Left ventricle myocardium inferior (tissue), 1 donor: ENCODE measurements around the gene DIAPH1. TPM values are rescaled to one million over a fixed set of nuclear protein-coding genes. Genes with fewer than 3 reads are reported as not detected.

Experiments
- DNase-seq: peaks from one replicate; pipeline ENCODE4 v3.0.0-alpha.2; 2020
- H3K27ac ChIP-seq: fragments of 200-600 bp; replicated peaks from 2 replicates; pipeline ENCODE4 v1.8.0; 2021
- H3K27me3 ChIP-seq: fragments of 200-600 bp; 2 replicates; pipeline ENCODE4 v1.8.0; 2021; ENCODE audit warnings: low read depth
- H3K36me3 ChIP-seq: fragments of 200-600 bp; 2 replicates; pipeline ENCODE4 v1.8.0; 2021
- H3K4me1 ChIP-seq: fragments of 200-600 bp; 2 replicates; pipeline ENCODE4 v1.8.0; 2021
- H3K4me3 ChIP-seq: fragments of 200-600 bp; 2 replicates; pipeline ENCODE4 v1.8.0; 2021; ENCODE audit warnings: mild to moderate bottlenecking, moderate library complexity
- H3K9me3 ChIP-seq: fragments of 200-600 bp; replicated peaks from 2 replicates; pipeline ENCODE4 v1.8.0; 2021
- CTCF ChIP-seq: fragments of 200-600 bp; IDR thresholded peaks from 2 replicates; pipeline ENCODE4 v1.8.0; 2021; ENCODE audit warnings: antibody characterized with exemption, mild to moderate bottlenecking, borderline replicate concordance
- intact Hi-C: fragments of 100-400 bp; cut with micrococcal nuclease; formaldehyde crosslinking; loops from one replicate; pipeline ENCODE4 v1.11.0; 2022
- total RNA-seq: library from RNA; stranded (reverse); fragmentation: NEBNext Ultra II Directional; extraction: Animal tissue kit (Norgen Biotek cat#: 25700); gene quantifications from one replicate; pipeline ENCODE4 v1.2.1, GENCODE V29; 2021
- donor health status: DM: no; HTN: yes; CAD: no; lungs with severe emphysema.

Gene DIAPH1
- total RNA-seq, 1 donor from 2014 or later = 53.1 TPM

- no peak overlapping the region for H3K4me3 ChIP-seq
- H3K4me1 ChIP-seq = peaks cover 30% of the 10 kb centered on the region
- no peak for TF ChIP-seq CTCF
- H3K9me3 ChIP-seq = no peaks in the 10 kb centered on the region
- peaks cover 49% of the 10 kb centered on the region for H3K36me3 ChIP-seq
- no peak overlapping the region for H3K27ac ChIP-seq
- no peak for DNase-seq
- intact Hi-C loops = no loop called here
- H3K27me3 ChIP-seq = no peaks in the 10 kb centered on the region
Observed at GRCh38 chr5:141630570-141631140, 11.9 kb upstream of the DIAPH1 start.

- Histone ChIP-seq H3K4me3 (no peak overlapping the region), H3K4me1 (peaks cover 15% of the 10 kb centered on the region), H3K27ac (no peak overlapping the region), H3K27me3 (no peaks in the 10 kb centered on the region), H3K36me3 (peaks cover 72% of the 10 kb centered on the region), H3K9me3 (no peaks in the 10 kb centered on the region)
- intact Hi-C loops = no loop called here
- no peak for TF ChIP-seq CTCF
- no peak for DNase-seq
Observed at GRCh38 chr5:141628175-141628788, 9.5 kb upstream of the DIAPH1 start.

- intact Hi-C loops = loop anchor here (5.0 kb wide), 1 partner anchor 36 kb away; no protein-coding TSS in a partner anchor
- no peak for DNase-seq
- no peak overlapping the region for H3K4me3 ChIP-seq
- H3K9me3 ChIP-seq = no peaks in the 10 kb centered on the region
- peaks cover 84% of the 10 kb centered on the region for H3K36me3 ChIP-seq
- peaks cover 10% of the 10 kb centered on the region for H3K4me1 ChIP-seq
- TF ChIP-seq CTCF = no peak
- H3K27me3 ChIP-seq = no peaks in the 10 kb centered on the region
- no peak overlapping the region for H3K27ac ChIP-seq
Observed at GRCh38 chr5:141623611-141624010, 4.8 kb upstream of the DIAPH1 start.

GRCh38 chr5:141623186-141623585 lies 4.4 kb upstream of the DIAPH1 start:
- intact Hi-C loops = loop anchor here (5.0 kb wide), 1 partner anchor 36 kb away; no protein-coding TSS in a partner anchor
- no peaks in the 10 kb centered on the region for H3K9me3 ChIP-seq
- peaks cover 80% of the 10 kb centered on the region for H3K36me3 ChIP-seq
- no peak overlapping the region for H3K4me3 ChIP-seq
- no peak for DNase-seq
- H3K4me1 ChIP-seq = peaks cover 15% of the 10 kb centered on the region
- H3K27me3 ChIP-seq = no peaks in the 10 kb centered on the region
- H3K27ac ChIP-seq = no peak overlapping the region
- no peak for TF ChIP-seq CTCF

- peaks cover 61% of the 10 kb centered on the region for H3K4me1 ChIP-seq
- H3K27me3 ChIP-seq = no peaks in the 10 kb centered on the region
- no peaks in the 10 kb centered on the region for H3K9me3 ChIP-seq
- peak overlapping the region; percentile 89 for H3K4me3 ChIP-seq
- intact Hi-C loops = no loop called here
- DNase-seq = no peak
- peaks cover 30% of the 10 kb centered on the region for H3K36me3 ChIP-seq
- no peak for TF ChIP-seq CTCF
- H3K27ac ChIP-seq = peak overlapping the region; percentile 95
Observed at GRCh38 chr5:141618030-141618803, 583 bp downstream of the DIAPH1 start.
